WI38 (cell line): Measurements from ENCODE around the gene MPC1L.

ENCODE experiments used
- H3K4me3 ChIP-seq: 2 replicates; pipeline ENCODE4 v1.5.1; 2011; ENCODE audit warnings: low read depth, mild to moderate bottlenecking, control low read depth, low read length
- CTCF ChIP-seq: IDR thresholded peaks from 2 replicates; pipeline ENCODE4 v1.5.1; 2012; ENCODE audit warnings: low read depth, mild to moderate bottlenecking, control low read depth, low read length

The MPC1L gene

DNA sequence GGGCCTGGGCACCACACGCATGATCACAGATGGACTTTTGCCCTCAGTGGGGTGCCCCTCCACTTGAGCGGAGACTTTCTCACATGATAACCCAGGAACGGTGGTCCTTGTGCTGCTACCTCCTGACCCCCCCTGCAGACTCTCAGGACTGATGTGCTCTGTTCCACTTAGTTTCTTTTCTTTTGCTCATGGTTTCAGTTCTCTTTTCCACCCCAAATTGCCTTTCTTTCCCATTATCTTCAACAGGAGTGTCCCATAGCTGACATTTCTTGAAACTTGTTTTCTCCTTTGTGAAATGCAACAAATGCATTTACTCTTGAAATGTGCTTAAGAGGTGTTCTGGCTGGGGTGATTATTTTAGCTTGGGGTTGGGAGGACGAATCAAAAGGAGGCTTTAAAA, 9.0 kb downstream of the MPC1L start:
- no peak for TF ChIP-seq CTCF
- H3K4me3 ChIP-seq: no peak overlapping the region

DNA sequence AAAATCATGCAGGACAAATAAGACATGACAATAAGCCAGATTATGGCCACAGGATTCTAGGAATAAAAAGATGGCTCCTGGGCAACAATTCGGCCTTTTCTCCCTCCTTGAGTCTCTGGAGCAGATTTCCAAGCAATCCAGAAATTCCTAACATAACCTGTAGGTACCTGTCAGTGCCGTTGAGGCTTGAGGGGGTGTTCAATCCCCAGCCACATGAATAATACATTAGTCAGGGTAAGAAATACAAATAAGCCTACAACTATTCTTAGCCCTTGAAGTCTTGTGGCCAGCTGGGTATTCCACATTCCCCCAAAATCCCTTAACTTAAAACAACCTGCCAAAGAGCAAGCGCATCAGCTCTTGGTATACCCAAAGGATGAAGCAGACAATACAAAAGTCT, 14.5 kb downstream of the MPC1L start:
- no peak for TF ChIP-seq CTCF
- no peak overlapping the region for H3K4me3 ChIP-seq

GRCh38 chrX:40644176-40644575, 20.9 kb downstream of the MPC1L start:
- H3K4me3 ChIP-seq: peak overlapping the region; percentile 56; the same call in 1 of the 2 replicates
- no peak for TF ChIP-seq CTCF

DNA sequence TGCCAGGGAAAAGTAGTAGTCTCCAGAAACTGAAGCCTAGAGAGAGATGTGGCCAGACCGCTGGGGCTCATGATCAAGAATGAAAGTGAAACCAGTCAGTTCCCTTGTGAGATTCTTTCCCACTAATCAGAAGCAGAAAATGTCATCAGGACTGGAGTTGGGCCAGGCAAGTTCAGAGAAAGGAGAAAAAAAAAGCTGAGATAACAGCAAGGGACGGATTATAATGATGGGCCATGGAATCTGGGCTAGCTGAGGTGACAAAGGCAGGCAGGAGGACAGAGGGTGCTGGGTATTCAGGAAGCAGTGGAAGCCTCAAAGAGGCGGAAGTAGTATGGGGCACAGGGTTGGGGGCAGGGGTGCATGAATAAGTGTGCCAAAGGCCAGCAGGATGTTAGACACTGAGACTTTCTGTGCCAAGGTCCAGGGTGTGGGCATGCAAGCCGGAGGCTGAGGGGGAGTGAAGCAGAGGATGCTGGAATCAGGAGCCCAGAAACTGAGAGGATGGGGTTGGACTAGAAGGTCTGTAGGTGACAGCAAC, 21.7 kb downstream of the MPC1L start:
- TF ChIP-seq CTCF: no peak
- peak overlapping the region; percentile 56 for H3K4me3 ChIP-seq

DNA sequence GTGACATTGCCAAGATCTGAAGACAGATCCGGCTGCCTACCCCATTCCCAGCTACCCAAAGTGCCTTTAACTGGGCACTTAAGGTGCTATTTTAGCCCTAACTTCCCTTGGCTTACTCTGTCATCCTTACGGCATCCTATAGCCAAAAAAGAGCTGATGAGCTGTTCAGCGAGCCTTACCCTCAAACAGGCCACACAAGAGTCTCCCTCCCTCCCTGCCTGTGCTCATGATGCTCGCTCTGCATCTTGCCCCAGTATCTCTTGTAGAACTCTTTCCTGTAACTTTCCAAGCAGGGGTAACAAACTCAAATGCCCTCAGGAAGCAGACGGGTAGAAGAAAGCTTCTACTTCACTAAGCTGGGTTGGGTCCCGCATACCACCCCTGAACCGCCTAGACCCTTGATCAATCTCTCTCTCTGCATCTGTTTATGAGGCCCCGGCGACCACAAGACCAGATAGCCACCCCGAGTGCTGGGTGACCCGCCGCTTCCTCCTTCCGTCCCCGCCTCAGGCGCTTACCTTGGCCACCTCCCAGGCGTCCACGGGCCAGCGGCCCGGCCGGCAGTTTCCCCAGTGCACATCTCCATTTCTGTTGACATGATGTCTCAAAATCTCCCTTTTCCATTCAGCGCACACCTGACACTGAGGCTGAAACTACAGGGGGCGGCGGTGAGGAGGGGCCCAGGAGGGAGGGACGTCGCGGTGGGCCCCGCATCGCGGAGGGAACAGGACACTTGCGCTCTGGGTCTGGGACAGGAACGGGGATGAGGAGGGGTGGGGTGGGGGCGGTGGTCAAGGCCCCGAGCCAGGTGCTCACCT, 23.5 kb downstream of the MPC1L start:
- H3K4me3 ChIP-seq: peak overlapping the region; percentile 76
- TF ChIP-seq CTCF: no peak

GRCh38 chrX:40647307-40648197, 24.3 kb downstream of the MPC1L start, which contains the start of gene CXorf38:
Gene CXorf38, minus strand, starts transcription at chrX:40647561. Its CDS starts 41 bp downstream, at chrX:40647520.
- TF ChIP-seq CTCF: no peak

More at GRCh38 chrX:40647307-40648197, 24.3 kb downstream of the MPC1L start, which contains the start of gene CXorf38:
- peak within 1 kb of the TSS; percentile 76 for H3K4me3 ChIP-seq
